HG02970 (cell line): Measurements from ENCODE around the gene TFDP2.
"Not testable (repeated sequence)": the region's sequence is repeated elsewhere in the genome, so short reads cannot be mapped to it uniquely, and the experiment has no call there.

Experiments
- ATAC-seq: cut with Tn5 transposase; IDR thresholded peaks from one replicate; pipeline ENCODE4 v1.9.1; 2021; ENCODE audit warnings: mild to moderate bottlenecking, moderate library complexity, moderate number of reproducible peaks; ENCODE audit not compliant: unreplicated experiment, low FRiP score

Gene TFDP2

DNA sequence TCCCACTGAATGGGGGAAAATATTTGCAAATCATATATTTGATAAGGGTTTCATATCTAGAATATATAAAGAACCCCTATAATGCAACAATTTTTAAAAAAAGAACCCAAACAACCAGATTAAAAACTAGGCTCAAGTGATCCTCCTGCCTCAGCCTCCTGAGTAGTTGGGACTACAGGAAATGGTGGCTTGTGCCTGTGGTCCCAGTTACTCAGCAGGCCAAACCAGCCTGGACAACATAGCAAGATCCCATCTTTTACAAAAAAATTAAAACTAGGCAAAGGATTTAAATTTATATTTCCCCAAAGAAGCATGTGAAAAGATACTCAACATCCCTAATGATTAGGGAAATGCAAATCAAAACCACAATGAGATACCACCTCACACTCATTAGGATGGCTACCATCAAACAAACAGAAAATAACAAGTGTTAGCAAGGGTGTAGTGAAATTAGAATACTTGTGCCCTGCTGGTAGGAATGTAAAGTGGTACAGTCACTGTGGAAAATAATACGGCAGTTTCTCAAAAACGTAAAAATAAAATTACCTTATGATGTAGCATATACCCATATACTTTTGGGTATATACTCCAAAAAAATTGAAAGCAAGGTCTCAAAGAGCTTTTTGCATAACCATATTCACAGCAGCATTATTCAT, 19.7 kb downstream of the TFDP2 start:
- ATAC-seq = no peak

DNA sequence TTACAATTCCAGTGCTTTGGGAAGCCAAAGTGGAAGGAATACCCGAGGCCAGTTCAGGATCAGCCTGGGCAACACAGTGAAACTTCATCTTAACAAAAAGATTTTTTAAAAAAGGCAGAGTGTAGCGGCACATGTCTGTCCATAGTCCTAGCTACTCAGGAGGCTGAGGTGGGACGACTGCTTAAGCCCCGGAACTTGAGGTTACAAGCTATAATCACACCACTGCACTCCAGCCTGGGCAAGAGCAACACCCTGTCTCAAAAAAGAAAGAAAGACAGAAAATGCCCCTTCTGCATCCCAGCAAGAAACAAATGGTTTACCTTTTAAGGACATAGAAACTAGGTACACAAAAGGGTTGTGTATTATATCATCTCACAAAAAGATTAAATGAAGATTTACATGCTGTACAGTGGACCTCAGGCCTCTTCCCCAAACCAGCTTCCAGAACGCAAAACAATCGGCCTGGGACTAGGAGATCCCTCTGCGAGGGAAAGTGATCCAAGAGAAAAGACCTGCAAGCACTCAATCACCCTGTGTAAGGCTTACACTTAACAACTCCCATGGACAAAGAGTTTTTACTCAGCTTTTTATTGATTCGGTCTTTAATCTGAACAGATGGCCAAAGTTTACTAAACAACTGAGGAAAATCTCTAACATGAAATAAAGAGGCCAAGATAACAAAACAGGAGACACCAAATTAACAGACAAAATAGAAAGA, 21.2 kb downstream of the TFDP2 start:
- ATAC-seq = no peak

DNA sequence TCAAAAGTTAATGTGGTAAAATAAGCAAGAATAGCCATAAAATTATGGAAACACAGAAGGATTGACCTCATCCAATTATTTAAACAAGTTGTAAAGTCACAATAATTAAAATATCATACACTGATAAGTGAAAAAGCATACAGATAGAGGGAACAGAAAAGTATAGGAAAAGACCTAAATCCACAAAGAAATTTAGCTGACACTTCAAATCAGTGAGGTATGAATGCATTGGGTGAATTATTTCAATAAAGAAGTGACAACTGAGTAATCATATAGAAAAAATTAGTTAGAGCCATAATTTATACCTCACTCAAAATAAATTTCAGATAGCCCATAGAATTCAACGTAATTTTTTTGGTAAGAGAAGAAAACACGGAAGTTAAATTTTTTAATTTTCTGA, 25.1 kb downstream of the TFDP2 start:
- no peak for ATAC-seq

GRCh38 chr3:142120707-142121106, 28.6 kb downstream of the TFDP2 start:
- no peak for ATAC-seq

DNA sequence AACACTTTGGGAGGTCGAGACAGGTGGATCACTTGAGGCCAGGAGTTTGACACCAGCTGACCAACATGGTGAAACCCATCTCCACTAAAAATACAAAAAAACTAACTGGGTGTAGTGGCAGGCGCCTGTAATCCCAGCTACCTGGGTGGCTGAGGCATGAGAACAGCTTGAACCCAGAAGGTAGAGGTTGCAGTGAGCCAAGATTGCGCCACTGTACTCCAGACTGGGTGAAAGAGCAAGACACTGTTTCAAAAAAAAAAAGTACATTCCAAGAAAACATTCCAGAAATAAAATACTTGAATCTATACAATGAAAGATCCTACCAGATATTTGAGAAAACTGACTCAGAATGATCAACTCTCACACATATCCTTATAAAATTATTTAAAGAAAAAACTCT, 30.4 kb downstream of the TFDP2 start:
- no peak for ATAC-seq

- no peak for ATAC-seq
These were observed 32.1 kb downstream of the TFDP2 start for GRCh38 chr3:142117056-142117851.

GRCh38 chr3:142115867-142116668, 33.3 kb downstream of the TFDP2 start:
- ATAC-seq = no peak

GRCh38 chr3:142112601-142113000, 36.7 kb downstream of the TFDP2 start:
- no peak for ATAC-seq

GRCh38 chr3:142106548-142106947, 42.8 kb downstream of the TFDP2 start:
- no peak for ATAC-seq

- ATAC-seq = no peak
These were observed 43.4 kb downstream of the TFDP2 start for GRCh38 chr3:142105991-142106390.

- no peak for ATAC-seq
These were observed 44.6 kb downstream of the TFDP2 start for GRCh38 chr3:142104763-142105162.

GRCh38 chr3:142098964-142099363, 50.4 kb downstream of the TFDP2 start:
- ATAC-seq = no peak

DNA sequence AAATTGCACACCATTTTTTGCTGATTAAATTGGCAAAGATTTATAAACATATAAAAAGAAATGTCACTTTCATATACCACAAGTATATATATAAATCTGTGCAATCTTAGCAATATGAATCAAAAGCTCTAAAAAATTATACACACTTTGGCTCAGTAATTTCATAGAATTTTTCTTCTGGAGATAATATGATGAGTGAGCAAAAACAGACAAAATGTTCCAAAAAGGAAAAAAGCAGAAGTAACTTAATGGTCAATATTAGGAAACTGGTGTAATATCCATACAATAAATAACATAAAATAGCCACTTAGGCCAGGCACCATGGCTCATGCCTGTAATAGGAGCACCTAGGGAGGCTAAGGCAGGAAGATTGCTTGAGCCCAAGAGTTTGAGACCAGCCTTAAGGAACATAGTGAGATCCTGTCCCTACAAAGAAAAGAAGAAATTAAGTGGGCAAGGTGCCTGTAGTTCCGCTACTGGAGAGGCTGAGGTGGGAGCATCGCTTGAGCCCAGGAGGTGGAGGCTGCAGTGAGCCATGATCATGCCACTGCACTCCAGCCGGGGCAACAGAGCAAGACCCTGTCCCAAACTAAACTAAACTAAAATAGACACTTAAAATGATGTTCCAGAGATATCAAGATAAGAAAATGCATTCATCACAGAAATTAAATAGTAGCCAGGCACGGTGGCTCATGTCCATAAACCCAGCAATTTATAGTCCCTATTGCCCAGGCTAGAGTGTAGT, 52.1 kb downstream of the TFDP2 start:
- ATAC-seq = no peak

- ATAC-seq = no peak
These were observed 53.5 kb downstream of the TFDP2 start for GRCh38 chr3:142095841-142096240.

GRCh38 chr3:142088925-142089324, 60.4 kb downstream of the TFDP2 start:
- not testable (repeated sequence) for ATAC-seq

DNA sequence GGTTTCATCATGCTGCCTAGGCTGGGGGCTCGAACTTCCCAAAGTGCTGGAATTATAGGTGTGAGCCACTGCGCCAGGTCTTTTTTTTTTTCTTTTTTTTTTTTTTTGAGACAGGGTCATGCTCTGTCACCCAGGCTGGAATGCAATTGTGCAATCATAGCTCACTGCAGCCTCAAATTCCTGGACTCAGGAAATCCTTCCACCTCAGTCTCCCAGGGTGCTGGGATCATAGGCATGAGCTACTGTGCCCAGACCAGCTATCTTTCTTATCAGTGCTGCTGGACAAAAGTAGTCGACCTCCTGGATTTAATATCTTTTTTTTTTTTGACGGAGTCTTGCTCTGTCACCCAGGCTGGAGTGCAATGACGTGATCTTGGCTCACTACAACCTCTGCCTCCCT, 60.8 kb downstream of the TFDP2 start:
- no peak for ATAC-seq

DNA sequence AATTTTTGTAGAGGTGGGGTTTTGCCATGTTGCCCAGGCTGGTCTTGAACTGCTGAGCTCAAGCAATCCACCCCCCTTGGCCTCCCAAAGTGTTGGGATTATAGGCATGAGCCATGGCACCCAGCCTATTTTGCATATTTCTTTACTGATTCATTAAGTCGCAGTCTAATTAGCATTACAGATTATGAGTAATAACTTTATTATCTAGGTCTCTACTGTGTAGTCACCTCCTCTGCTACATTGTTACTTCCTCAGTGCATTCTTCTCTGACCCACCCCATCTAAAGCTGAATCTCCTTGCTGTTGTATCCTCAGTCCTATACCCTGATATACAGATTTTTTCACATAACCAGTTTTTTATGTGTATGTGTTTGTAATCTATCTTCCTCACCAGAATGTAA, 61.7 kb downstream of the TFDP2 start:
- ATAC-seq = no peak

DNA sequence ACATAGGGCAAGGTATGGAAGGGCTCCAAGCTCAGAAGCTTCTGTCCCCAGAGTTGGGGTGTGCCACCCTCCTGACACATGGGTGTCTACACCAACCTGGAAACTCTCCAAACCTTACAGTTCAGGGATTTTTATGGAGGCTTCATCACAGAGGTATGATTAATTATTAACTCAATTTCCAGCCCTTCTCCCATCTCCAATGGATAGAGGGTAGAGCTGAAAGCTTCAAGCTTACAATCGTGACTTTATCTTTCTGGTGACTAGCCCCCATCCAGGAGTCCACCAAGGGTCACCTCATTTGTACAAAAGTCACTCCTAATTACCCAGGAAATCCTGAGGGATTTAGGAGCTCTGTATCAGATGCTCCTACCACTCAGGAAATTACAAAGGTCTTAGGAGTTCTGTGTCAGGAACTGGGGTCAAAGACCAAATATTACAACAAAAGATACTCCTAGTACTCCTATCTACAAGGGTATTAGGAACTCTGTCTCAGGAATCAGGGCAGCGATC, 62.7 kb downstream of the TFDP2 start:
- no peak for ATAC-seq

- no peak for ATAC-seq
These were observed 68.2 kb downstream of the TFDP2 start for GRCh38 chr3:142081178-142081577.
